ENCODE results near the gene VOPP1. TPM values are rescaled to one million over a fixed set of nuclear protein-coding genes. Genes with fewer than 3 reads are reported as not detected.

The VOPP1 gene
- total RNA-seq, 1 donor from 2014 or later = 47.8 TPM

DNA sequence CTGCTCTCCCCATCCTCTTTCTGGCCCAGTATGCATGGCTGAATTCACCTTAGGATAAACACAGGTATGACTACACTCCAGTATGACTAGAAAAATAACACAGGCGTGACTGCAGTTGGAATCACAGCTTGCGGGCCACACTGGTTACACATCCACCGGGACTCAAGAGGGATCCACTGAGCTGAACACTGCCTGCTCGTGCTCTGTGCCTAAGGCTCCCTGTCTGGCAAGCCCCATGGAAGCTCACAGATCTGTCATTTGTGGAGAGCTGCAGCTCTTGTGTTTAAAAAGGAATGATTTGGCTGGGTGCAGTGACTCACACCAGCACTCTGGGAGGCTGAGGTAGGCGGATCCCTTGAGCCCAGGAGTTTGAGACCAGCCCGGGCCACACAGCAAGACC is 26.8 kb downstream of the VOPP1 start:
- no peak for DNase-seq (ENCODE audit: low spot score, unreplicated experiment)
- Mint-ChIP-seq H3K27ac (no peak overlapping the region), H3K4me3 (ENCODE audit: low read depth) (no peak overlapping the region), H3K9me3 (ENCODE audit: low read depth) (no peaks in the 10 kb centered on the region), H3K36me3 (ENCODE audit: insufficient read depth) (peaks cover 5% of the 10 kb centered on the region), H3K4me1 (ENCODE audit: low read depth) (peaks cover 8% of the 10 kb centered on the region), H3K27me3 (no peaks in the 10 kb centered on the region)
- TF ChIP-seq, protein P1, sequence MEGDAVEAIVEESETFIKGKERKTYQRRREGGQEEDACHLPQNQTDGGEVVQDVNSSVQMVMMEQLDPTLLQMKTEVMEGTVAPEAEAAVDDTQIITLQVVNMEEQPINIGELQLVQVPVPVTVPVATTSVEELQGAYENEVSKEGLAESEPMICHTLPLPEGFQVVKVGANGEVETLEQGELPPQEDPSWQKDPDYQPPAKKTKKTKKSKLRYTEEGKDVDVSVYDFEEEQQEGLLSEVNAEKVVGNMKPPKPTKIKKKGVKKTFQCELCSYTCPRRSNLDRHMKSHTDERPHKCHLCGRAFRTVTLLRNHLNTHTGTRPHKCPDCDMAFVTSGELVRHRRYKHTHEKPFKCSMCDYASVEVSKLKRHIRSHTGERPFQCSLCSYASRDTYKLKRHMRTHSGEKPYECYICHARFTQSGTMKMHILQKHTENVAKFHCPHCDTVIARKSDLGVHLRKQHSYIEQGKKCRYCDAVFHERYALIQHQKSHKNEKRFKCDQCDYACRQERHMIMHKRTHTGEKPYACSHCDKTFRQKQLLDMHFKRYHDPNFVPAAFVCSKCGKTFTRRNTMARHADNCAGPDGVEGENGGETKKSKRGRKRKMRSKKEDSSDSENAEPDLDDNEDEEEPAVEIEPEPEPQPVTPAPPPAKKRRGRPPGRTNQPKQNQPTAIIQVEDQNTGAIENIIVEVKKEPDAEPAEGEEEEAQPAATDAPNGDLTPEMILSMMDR (IDR thresholded peaks at IDR 0.05; ENCODE audit: unreplicated experiment) = no peak

DNA sequence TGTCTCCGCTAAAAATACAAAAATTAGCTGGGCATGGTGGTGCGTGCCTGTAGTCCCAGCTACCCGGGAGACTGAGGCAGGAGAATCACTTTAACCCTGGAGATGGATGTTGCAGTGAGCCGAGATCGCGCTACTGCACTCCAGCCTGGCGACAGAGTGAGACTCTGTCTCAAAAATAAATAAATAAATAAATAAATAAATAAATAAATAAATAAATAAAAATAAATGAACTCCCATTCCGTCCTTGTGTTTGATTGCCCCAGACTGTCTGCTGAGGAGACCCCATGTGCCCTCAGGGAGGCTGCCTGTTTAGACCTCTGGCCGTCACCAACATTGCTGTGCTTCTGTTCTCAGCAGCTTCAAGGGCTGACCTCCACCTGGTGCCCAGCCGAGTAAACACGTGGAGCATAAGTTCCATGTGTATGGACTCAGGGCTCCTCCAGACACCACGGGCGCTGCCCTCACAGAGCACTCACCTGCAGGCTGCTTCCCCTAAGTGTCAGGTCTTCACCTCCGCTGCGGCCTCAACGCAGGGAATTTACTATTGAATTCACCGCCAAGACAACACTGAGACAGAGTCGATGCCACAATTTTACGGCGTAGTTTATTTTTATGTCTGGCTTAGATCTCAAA is 32.0 kb downstream of the VOPP1 start:
- no peak overlapping the region for H3K27ac Mint-ChIP-seq
- H3K4me3 Mint-ChIP-seq (ENCODE audit: low read depth) = no peak overlapping the region
- no peak for DNase-seq (ENCODE audit: low spot score, unreplicated experiment)
- H3K36me3 Mint-ChIP-seq (ENCODE audit: insufficient read depth) = peaks cover 5% of the 10 kb centered on the region
- no peaks in the 10 kb centered on the region for H3K27me3 Mint-ChIP-seq
- no peaks in the 10 kb centered on the region for H3K9me3 Mint-ChIP-seq (ENCODE audit: low read depth)
- TF ChIP-seq, protein P1 (IDR thresholded peaks at IDR 0.05; ENCODE audit: unreplicated experiment) = no peak
- H3K4me1 Mint-ChIP-seq (ENCODE audit: low read depth) = no peaks in the 10 kb centered on the region

DNA sequence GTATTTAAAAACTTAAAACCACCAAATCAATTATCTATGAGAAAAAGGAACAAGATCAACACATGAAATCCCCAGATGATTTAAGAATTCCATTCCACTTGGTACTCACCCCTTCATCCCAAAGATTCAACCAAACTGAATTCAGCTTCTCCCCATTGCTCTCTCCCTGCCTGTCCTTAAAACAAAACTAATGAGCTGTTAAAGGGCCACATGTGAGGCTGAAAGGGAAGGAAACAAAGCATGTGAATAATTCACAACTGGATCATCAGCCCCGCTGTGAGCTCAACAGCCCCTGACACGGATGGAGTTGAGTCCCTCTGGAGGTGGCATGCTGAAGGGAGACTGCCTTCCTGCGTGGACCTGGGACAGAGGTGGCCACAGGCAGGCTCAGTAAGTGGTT is 32.9 kb downstream of the VOPP1 start:
- Mint-ChIP-seq H3K9me3 (ENCODE audit: low read depth) (no peaks in the 10 kb centered on the region), H3K27me3 (no peaks in the 10 kb centered on the region), H3K4me1 (ENCODE audit: low read depth) (no peaks in the 10 kb centered on the region), H3K4me3 (ENCODE audit: low read depth) (no peak overlapping the region), H3K27ac (no peak overlapping the region), H3K36me3 (ENCODE audit: insufficient read depth) (peaks cover 5% of the 10 kb centered on the region)
- TF ChIP-seq, protein P1 (IDR thresholded peaks at IDR 0.05; ENCODE audit: unreplicated experiment) = no peak
- DNase-seq (ENCODE audit: low spot score, unreplicated experiment) = no peak

DNA sequence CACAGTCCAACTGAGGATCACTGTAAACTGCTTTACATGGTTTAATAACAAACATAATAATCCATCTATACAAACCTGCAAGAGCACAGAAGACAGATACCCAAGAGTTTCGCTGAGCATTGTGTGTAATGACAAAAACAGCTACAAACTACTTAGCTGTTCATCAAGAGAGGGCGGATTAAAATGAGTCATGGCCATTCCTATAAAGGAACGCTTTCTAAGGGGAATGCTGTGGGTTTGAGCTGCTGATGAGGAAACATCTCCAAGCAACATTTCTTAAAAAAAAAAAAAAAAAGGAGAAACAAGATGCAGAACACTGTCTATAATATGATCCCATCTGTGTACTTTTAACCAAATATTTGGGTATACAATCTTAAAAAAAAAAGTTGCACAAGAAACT is 33.8 kb downstream of the VOPP1 start:
- Mint-ChIP-seq H3K9me3 (ENCODE audit: low read depth) (no peaks in the 10 kb centered on the region), H3K4me1 (ENCODE audit: low read depth) (no peaks in the 10 kb centered on the region), H3K27me3 (no peaks in the 10 kb centered on the region), H3K4me3 (ENCODE audit: low read depth) (no peak overlapping the region), H3K27ac (no peak overlapping the region), H3K36me3 (ENCODE audit: insufficient read depth) (peaks cover 2% of the 10 kb centered on the region)
- DNase-seq (ENCODE audit: low spot score, unreplicated experiment) = no peak
- TF ChIP-seq, protein P1 (IDR thresholded peaks at IDR 0.05; ENCODE audit: unreplicated experiment) = no peak

DNA sequence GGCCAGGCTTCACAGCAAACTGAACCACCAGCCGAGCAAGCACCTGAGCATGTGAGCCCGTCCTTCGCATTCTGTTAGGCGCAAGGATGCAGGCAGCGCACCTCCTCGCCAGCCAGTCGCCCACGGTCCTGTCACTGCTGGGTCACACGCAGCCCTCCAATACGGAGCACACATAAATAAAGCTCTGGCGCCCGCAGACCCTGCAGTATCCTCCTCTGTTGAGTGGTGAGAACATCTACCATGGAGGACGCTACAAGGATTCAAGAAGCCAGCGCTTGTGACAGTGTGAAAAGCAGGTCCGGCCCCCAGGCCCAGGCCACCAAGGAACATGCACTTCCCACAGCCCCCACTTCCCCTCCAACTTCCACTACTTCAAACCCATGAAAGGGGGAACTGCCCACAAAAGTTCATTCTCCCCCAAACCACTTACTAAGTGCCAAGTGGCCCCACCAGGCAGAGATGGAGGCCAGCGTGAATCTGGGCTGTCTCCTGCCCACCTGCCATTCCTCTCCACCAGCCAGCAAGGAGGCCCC is 34.8 kb downstream of the VOPP1 start:
- TF ChIP-seq, protein P1 (IDR thresholded peaks at IDR 0.05; ENCODE audit: unreplicated experiment) = no peak
- Mint-ChIP-seq H3K27ac (peak overlapping the region; percentile 24), H3K27me3 (no peaks in the 10 kb centered on the region), H3K4me3 (ENCODE audit: low read depth) (no peak overlapping the region), H3K36me3 (ENCODE audit: insufficient read depth) (no peaks in the 10 kb centered on the region), H3K9me3 (ENCODE audit: low read depth) (no peaks in the 10 kb centered on the region), H3K4me1 (ENCODE audit: low read depth) (no peaks in the 10 kb centered on the region)
- no peak for DNase-seq (ENCODE audit: low spot score, unreplicated experiment)

Measured in progenitor cell of endocrine pancreas (in vitro differentiated cells).